HS-5 (cell line): ENCODE measurements around the gene PDS5B.
A peak's percentile ranks its signal among the peaks of the same experiment; 100 is the strongest.
"Not testable (repeated sequence)": the region's sequence is repeated elsewhere in the genome, so short reads cannot be mapped to it uniquely, and the experiment has no call there.

Experiments
- DNase-seq: peaks from one replicate; pipeline ENCODE4 v3.0.0-alpha.2; 2012; ENCODE audit warnings: low read depth

The PDS5B gene

DNA sequence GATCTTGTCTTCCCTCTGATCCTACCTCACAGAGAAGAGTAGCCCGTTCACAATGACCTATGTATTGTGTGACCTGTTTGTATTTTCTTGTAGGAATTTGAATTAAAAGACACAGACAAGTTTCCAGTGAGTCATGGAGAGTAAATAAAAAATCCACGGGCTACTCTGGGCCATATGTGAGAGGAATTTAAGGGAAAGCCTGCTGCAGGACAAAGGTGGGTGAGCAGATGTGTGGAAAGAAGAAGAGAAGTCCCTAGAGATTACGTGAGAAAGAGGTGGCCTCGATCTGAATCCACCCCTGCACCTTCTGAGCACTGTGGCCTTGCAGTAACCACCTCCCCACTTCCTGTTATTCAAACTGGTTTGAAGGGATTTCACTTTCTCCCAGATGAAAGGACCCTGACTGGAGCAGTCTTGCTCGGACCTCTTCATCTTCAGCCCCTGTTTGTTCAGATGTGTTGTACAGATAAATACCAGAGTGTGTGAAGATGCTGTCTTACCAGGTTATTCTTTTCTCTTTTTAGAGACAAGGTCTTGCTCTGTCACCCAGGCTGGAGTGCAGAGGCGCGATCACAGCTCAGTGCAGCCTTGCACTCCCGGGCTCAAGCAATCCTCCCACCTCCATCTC, 205.4 kb downstream of the PDS5B start:
- no peak for DNase-seq

DNA sequence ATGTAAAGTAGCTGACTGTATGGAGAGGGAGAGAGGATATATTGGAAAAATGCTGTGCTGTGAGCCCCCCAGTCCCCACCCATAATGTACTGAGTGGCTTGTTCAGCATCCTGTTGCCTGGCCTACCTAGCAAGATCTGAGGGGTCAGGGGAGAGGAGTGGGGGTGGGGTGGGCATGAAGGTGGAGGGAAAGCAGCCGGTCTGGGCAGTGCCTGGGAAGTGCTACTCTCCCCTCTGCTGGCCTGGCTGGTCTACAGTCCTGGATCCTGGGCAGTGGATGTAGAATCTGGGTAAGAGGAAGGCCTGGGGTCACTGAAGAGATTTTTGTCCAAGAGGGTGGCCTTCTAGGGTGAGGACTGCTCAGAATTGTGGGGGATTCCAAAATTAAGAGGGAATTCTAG, 210.5 kb downstream of the PDS5B start:
- no peak for DNase-seq

DNA sequence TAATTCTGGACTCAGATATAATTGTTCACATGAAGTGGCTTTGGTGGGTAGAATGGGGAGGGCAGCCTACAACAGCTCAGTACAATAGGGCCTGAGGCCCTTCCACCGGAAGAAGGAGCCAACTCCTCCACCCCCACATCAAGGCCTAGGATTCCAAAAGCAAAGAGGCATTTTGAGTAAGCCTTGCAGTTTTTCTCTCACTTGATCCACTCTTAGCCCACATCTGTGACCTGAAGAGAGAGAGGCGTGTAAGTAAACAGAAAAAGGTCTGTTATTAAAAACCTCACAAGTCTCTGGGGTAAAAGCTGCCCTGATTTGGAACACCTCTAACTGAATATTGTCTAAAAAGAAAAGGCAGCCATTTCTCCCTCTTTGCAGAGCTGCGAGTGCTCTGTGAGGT, 215.9 kb downstream of the PDS5B start:
- DNase-seq = no peak

DNA sequence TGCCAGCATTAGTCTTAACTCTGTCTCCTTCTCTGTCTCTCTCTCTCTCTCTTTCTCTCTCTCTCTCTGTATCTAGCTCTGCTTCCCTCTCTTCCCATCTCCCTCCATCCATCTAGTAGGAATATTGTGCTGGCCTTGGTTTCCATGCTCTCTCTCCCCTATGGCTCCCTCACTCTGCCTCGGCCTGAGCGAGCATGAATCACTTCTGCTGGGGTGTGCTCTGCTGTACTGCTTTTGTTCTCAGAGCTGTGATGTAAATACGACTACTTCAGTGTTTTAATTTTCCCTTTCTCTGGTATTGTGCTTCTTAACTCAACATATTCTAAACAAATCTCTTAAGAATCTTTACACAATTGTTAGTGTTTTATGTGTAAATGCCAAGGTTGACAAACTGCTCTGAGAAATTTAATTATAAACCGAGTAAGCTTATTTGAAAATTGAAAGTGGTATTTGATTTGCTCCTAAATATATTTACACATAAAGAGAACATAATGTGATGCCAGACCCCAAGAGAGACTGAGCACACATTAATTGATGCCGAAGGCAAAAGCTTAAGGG, 218.5 kb downstream of the PDS5B start:
- DNase-seq = no peak

DNA sequence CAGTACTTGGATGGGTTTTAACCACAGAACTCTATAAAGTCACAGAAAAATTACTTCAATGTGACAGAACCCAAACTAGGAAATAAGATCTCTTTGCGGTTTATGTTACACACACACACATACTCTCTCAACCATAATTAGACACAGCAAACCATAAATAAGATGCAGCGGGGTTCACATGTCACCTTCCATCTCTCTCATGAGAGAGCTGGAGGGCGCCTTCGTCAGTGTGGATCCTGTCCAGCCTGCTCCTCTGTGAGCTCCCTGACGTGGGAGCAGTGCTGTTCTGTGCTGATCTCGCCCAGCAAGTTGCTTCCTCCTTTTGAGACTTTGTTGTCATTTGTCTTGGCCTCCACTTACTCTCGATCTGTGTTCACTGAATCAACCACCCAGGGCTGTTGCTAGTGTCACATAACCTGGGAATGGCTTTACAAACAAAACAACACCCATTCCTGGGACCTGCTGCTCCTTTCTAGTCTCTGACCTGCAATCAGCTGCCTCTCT, 225.1 kb downstream of the PDS5B start:
- no peak for DNase-seq

DNA sequence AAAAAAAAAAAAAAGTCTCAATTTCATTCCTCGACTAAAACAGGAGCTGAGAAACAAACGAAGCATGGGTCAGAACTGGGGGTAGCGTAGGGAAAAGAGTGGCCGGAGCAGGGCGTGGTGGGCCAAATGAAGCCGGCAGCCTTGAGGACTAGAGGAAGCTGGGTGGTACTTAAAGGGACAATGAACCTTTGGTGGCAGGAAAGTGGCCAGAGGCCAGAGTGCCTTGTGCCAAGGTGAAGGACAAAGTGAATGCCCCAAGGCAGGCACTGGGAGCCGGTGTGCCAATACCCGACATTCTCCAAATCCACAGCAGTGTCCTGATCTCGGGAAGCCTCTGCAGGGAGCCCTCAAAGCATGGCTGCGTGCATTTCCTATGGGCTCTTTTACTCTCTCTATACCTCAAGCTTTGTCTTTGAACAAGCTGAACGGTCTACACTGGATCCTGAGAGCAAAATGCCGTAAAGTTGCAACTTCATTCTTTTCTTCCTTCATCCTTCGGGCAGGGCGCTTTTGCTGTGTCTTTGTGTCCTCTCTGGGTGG, 235.0 kb downstream of the PDS5B start:
- no peak for DNase-seq

DNA sequence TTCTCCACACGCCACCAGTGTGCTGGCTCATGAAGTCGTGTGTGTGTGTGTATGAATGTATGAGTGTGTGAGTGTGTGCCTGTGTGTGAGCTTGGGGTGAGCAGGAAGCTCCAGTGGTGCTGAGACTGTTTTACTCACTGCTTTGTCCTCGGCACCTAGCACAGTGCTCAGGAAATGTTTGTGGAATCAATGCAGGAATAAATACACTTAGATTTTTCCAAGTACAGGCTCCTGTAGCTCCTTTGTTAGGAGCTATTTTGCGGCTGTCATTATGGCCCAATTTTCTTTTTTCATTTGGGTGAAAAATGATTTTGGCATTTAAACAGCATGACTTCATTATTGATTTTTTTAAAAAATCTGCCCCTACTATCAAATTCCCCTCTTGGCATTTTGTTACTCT, 236.5 kb downstream of the PDS5B start:
- DNase-seq = no peak

DNA sequence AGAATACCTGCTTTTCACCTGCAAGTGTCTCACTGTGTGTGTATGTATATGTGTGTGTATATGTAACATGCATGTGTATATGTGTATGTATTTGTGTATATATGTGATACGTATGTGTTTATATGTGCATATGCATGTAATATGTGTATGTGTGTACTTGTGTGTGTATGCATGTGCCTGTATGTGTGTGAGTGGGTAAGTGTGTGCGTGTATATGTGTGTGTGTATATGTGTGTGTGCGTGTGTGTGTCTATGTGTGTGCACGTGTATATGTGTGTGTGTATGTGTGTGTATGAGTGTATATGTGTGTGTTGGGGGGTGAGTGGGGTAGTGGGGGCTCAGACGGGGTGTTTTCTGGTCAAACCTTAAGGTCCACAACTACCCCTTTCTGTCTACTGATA, 237.3 kb downstream of the PDS5B start:
- DNase-seq = no peak

DNA sequence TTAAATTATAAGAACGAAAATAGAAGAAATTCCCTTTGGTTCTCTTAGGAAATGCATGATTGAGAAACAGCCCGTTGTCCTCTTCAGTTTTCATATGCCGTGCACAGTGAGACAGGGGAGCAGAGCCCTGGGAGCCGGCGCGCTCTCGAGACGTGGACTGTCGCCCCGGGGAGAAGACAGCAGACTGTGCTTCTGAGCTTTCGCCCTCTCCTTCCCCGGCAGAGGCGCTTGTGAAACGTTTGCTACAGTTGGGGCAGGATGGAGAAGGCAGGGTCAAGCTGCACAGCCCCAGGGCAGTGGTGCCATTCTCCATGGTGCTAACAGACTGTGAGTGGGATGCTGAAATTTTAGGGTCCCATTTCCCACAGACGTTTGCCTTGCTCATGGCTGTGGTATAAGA, 237.8 kb downstream of the PDS5B start:
- DNase-seq = no peak

DNA sequence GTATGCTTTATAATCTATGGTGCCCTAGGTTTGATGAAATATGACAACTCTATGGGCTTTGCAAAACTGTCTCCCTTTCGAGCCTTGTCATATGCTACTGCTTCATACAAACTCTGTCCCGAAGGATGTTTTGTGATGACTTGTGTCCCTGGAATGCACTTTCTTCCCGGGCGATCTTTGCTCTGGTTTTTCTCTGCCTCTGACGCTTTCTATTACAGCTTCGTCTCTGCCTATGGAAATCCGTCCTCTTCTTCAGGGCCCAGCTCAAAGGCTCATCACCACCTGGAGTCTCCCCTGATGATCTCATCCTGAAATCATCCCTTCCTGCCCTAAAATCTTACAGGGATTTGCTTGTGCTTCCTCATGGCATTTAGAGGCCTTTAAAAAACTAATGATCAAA, 238.4 kb downstream of the PDS5B start:
- peak; percentile 77 for DNase-seq

DNA sequence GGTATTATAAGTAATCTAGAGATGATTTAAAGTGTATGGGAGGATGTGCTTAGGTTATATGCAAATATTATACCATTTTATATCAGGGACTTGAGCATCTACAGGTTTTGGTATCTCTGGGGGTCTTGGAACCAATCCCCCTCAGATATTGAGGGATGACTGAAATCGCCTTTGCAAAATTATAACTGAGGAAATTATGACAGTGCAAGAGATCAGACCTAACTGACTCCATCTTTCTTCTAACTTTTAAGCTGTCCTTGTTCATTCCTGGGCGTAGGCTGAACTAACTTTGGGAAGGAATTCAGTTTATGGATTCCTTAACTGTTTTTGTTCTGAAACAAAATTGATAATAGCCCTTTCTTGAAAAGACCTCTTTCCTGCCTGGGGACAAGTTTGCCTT, 239.2 kb downstream of the PDS5B start:
- DNase-seq = no peak

DNA sequence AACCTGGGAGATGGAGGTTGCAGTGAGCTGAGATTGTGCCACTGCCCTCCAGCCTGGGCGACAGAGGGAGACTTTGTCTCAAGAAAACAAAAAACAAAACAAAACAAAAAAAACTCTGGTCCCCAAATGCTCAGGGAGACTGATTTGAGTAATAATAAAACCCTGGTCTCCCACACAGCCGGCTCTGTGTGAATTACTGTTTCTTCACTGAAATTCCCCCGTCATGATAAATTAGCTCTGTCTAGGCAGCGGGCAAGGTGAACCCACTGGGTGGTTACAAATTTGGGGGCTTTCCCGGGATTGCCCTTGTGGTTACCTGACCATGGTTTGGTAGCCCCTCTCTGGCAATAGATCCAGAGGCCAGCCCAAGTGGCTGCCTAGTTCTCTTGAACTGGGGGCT, 240.1 kb downstream of the PDS5B start:
- DNase-seq = not testable (repeated sequence)
